HG03457 (cell line): ENCODE measurements around the gene NPHP4.

Experiments used
- ATAC-seq: cut with Tn5 transposase; IDR thresholded peaks from one replicate; pipeline ENCODE4 v1.9.1; 2021; ENCODE audit warnings: moderate number of reproducible peaks; ENCODE audit not compliant: unreplicated experiment

NPHP4 gene

DNA sequence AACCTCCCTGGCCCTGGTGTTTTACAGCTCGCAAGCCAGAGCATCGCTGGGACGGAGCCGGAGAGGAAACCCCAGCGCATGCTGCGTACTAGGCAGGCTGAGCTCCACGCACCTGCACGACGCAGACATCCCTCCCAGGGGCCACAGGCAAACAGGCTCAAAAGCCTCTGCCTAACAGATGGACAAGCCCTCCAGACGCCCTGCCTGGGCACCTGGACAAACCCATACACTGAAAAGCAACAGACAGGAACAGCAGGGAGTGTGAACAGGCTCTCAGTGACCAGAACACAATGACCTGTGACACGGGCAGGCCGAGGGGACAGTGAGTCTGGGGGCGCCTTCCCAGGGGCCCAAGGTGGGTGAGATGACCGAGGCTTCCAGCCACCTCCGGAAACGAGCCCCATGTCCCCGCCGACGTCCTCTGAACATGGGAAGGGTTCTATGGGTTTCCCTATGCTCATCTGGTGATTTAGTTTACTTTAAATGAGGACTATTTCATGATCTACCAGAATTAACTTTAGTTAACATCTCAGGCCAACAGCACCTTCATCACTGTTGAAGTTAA, 40.3 kb downstream of the NPHP4 start:
- ATAC-seq, result no peak

DNA sequence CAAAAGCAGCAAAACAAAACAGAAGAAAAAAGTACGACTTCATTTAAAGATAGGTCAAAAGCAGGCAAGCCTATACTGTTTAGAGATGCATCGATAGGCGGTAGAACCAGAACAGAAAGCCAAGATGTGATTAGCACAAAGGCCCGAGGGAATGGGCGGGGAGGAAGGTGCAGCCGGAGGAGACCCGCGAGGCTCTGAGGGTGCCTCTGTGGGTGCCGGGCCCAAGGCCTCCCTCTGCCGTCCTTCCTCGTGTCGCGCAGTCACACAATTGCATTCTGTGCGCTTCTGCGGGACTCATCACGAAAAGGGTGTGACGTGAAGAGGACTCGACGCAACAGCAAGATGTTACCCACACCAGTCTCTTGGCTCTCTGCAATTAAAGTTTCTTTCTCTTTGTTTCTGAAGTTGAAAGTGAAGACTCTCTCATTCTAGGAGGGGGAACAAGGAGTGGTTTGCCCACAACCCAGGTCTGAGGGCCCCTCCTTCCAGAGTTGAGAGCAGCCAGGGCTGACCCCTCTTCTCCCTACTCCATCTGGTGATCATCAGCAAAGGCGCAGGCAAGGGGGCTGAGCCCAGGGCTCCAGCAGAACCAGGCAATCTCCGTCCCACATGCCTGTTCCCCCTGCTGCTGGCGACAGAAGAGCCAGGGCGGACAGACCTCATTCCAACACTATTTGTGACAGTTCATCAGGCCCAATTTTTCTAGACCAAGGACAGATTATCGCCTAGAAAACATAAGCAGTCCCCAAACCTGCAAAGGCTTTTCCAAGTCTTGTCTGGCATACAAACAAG, 41.0 kb downstream of the NPHP4 start:
- no peak for ATAC-seq

DNA sequence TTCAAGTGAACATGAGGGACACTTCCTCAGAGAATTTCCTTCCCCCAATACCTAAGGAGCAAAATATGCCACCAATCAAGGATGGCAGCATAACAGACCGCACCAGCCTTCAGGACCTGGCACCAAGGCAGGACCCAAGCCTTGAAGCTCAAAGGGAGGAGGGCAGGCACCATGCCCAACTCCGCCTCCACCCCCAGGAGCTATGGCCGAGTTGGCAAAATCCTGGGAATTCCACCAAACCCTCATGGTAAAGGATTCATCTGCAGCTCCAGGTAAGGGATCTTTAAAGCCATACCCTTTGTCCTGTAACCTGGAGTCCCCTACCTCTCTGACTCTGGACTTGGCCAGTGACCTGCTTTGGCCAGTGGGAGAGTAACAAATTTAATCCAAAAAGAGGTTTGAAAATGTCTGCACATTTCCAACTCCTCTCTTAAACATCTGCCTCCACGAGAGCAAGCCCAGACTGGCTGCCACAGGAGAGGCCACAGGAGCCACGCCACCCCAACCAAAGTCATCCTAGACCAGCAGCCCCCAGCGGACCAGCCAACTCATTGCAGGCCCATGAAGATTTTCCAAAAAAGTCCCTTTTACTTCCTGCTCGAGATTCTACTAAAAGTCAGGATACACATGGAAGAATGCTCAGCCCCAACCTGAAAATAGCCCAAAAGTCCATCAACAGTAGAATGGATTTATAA, 41.9 kb downstream of the NPHP4 start:
- no peak for ATAC-seq

DNA sequence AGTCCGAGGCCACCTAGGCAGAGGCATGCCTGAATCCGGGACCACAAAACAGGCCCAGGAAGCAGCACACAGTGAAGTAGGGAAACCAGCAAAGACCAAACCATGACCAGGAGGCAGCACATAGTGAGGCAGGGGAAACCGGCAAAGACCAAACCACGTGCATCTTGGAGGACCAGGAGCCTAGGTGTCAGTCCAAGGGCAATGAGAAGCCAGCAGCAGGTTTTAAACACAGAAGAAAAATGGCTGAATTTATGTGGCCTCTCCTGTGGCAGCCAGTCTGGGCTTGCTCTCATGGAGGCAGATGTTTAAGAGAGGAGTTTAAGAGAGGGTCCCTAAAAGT, 42.5 kb downstream of the NPHP4 start:
- no peak for ATAC-seq

DNA sequence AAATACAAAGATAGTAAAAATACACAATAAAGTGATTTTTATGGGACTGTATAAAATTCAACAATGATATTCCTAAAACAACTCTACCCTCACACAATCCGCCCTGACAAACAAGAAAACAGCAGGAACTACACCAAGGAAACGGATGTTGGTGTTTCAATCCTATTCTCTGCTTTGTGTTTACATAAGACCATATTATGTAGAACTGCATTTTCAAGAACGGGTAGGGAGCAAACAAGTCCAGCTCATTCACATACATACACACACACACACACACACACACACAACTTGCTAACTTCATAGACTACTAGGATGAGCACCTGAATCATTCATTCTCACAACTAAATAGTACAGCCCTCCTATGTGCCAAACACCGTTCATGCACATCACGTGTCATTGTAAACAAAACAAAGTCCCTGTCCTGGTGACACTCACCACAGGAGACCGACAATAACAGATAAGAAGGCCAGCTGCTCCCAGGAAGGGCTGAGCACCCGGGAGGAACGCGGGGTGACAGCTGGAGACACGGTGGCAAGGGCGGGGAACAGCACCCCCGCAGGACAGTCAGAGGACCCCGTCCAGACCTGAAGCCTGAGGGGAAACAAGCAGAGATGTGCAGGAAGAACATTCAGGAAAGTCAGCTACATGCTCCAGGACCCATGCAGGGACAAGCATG, 43.0 kb downstream of the NPHP4 start:
- ATAC-seq, result no peak

DNA sequence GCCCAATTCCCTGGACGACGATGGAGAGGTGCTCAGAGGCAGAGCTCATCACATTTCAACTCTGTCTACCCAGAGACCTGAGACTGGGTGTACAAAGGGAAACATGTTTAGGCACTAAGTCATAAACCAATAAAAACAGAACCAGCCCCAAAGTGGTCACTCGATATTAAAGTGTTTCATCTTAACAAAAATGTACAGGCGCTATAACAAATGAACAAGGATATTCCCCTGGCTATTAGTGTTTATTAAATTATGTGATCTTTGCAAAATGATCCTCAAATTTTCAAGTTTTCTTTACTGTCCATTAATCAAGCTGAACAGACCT, 43.6 kb downstream of the NPHP4 start:
- ATAC-seq, result no peak

DNA sequence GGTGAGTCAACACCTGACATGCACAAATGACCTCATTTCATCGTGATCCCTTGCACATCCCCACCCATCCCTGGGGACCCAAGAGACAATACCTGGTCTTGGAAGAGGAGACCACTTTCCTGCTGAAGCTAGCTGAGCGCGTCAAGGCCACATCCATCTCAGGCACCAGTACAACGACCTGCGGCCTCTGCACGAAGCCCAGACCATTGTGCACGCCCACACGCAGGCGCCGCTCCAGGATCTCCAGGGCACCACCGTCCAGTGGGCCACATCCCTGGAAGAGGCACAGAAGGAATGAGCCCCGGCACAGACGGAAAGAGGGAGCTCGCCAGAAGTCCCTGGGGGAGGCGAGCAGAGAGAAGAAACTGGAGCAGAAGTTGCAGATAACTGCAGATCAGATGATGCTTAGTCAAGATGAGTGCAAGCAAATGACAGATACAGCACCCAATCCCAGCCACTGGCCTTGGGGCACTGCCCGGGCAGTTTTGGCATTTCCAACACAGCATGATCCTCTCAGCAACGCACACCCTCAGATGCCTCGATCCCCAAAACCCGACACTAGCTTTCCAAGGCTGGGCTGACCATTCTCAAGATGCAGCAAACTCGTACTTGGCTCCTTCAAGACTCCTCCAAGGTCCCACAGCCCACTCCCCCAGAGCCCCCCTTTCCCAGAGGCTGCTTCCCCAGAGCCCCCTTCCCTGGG, 44.1 kb downstream of the NPHP4 start:
- ATAC-seq, result no peak

DNA sequence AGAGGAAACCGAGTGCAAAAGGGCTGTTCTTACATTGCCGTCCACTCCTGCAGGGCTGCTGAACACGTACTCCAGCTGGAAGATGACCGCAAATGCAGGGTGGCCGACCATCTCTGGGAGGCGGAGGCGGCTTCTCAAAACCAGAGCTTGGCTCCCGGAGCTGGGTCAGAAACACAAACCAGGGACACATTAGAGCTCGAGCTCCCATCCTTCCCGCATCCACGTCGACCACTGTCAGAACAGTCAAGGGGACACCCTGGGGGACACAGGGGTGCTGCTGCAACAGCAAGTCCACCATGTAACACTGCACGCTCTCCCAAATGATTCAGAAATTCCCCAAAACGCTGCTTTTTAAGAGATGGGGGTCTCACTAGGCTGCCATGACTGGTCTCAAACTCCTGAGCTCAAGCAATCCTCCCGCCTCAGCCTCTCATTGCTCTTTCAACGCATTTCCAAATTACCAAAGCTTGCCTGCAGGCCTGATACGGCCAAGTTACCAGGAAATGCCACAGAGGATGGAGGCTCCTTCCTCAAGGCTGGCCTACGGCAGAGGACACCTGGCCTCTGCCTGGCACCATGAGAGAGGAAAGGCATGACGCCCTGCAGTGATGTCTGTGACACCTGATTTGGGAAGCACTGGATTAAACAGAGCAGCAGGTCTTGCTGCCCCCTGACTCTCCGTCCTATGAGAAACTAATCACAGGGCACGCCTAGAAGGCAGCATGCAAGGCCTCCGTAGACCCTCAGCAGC, 45.0 kb downstream of the NPHP4 start:
- no peak for ATAC-seq

DNA sequence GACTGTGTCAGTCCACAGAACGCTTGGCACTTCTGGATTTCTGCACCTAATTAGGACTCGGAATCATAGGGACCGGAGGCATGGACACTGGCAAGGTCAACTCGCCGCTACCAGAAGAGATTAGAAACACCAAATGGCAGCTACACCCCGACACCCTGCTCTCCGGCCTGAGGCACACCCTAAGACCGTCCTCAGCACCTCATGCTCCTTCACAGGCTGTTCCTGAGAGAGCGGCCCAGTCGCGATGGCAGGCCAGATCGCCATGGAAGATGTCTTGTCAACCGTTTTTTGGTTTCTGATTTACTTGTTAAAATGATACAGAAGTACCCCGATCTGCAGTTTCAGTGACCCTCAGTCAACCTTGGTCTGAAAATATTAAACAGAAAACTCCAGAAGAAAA, 46.8 kb downstream of the NPHP4 start:
- ATAC-seq, result no peak

DNA sequence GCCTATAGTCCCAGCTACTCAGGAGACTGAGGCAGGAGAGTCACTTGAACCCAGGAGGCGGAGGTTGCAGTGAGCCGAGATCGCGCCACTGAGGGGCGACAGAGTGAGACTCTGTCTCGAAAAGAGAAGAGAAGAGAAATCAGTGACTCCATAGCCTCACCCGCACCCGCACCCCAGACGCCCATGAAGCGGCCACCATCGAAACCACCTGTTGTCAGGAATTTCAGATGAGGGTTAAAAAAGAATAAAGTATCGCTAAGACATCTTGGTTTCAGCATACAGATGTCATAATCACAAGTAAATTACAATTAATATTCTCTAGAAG, 47.4 kb downstream of the NPHP4 start:
- no peak for ATAC-seq

DNA sequence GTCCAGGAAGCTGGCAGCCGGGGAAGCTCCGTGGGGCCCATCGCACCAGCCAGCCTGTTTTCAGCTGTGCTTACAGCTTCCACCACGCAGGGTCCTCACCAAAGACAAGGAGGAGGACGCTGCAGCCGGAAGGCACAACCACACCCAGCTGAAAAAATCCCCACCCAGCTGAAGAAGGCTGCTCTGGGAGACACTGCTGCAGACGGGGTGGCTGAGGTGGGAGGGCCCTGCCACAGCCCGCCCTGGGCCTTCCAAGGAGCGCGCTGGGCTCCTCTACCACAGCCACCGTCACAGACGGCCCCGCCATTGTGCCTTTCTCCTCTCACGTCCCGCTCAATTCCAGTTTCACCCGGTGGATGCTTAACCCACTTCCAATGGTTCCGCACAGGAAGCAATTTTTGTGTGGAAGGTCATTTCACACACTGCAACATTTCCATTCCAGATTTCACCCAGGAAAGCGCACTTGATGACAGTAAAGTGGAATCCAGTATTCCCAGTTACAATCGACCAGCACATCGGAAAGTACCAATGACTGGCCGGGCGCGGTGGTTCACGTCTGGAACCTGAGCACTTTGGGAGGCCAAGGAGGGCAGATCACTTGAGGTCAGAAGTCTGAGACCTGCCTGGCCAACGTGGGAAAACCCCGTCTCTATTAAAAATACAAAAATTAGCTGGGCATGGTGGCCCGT, 47.9 kb downstream of the NPHP4 start:
- no peak for ATAC-seq

DNA sequence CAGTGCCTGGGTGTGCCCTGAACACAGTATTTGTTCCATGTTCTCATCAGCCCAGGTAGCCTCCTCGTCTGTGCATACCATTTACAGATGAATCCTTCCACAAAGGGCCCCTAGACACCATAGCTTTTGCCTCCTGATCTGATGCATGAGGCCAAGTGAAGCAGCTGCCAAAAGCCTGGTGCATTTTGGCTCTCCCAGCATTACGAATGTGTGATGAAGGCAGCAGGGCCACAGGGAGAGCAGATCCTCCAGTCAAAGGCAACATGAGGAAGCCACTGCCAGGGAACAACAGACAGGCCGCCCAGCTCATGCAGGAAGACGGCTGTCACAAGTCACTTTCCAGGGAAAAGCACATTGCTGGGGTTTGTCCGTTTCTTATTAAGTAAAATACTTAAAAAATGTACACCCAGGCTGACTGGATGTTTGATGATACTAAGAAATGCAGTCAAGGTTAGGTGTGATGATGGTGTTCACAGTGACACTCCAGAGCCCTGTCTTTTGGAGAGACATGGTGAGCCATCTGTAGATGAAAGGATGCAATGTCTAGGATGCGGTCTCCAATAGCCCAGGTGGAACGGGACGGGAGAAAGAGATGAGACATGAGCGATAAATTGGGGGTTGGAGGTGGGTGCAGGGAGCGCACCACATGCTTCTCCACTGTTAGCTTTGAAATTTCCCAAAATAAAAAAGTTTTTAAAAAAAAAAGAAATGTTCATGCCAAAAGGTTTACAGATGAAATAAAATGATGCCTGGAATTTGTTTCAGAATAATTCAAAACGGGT, 48.7 kb downstream of the NPHP4 start:
- no peak for ATAC-seq

DNA sequence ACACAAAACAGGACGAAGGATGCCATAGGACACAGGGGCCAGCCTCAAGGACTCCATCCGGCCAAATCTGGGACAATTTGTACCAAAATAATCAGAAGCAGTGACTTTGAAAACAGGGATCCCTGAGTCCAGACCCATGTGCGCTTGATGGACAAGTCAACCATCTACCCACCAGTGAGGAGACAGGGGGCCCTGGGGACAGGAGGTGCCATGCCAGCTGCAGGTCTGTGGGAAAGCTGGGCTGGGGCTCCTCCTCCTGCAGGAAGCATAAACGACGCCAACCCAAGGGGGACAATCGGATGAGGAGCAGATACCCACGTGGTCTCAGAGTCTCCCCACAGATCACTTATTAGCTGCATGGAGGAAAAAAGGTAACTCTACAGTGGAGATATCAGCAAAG, 50.6 kb downstream of the NPHP4 start:
- ATAC-seq, result no peak

DNA sequence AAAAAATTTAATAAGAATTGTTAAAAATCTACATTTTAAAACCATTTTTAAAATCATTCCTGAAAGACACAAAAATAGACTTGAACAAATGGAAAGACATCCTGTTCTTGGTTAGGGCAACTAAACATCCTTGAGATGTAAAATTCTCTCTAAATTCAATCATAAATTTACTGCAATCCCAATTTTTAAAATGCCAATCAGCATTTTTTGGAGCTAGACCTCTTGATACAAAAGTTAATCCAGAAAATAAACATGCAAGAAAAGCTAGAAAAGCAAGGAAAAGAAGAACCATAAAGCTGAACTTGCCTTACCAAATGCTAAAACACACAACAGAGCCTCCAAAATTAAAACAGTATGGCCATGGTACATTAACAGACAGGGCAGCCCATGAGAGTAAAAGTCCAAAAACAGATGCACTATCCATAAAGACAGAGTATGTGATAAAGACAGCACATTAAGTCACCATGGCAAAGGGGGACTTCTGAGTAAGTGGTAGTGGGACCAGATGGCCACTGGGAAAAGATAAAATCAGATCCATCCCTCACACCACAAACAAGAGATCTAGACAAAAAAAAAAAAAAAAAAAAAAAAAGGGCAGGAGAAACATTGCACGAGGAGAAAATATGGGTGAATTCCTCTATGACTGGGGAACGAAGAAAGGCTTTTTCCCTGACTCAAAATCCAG, 51.4 kb downstream of the NPHP4 start:
- ATAC-seq, result no peak

DNA sequence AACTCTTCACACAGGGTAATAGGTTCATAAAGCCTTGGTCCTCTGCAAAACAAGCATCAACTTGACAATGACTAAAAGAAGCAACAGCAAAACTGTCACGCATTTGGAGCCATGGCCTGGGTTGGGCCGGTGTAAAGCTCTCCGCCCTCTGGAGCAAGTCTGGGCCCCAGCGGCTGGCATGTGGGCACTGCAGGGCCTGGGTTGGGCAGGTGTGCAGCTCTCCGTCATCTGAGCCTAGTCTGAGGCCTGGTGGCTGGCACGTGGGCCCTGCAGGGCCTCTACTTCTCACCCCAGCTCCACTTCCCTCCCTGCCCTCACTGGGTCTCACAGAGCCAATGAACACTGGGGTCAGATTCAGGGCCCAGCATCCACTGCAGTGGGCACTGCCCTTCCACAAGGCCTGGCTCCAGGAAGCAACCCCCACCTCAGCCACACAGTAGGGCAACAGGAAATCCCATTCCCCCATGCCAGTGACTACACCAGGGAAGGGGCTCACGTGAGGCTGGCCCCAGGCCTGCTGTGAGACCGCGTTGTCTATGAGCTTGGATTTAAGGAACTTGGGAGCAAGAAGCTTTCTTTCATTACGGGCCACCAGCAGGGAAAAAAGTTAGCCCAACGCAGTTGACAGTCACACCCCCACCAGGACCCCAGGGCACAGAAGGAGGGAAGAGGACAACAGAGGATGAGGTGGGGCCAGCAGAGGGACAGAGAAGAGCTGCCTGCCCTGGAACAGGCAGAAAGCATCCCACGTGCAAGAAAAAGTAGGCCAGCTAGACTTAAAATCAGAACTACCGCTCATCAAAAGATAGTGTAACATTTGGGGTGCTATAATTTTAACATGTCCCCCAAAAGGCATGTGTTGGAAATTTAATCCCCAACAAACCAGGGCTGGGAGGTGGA, 52.7 kb downstream of the NPHP4 start:
- ATAC-seq, result no peak

DNA sequence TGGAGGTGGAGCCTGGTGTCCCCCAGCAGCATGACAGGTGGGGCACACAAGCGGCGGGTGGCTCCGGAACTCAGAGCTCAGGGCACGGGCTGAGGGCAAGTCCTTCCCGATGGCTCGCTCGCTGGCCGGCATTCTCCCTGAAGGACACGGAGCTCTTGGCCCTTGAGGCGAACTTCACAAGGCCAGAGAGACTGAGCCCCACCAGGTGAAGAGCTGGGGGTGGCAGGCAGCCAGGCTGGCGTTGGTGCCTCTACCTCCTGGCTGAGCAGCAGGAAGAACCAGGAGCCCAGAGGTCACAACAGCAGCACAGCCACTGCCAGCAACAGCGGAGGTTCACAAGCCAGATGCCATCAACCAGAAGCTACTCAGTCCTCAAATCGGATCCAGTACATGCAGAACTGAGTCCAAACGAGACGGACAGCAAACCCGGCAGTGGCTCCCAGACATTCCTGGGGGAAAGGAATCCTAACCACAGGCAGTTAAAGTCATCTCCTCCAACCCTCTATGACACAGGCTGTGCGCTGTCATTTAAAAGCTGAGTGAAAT, 54.1 kb downstream of the NPHP4 start:
- ATAC-seq, result no peak

DNA sequence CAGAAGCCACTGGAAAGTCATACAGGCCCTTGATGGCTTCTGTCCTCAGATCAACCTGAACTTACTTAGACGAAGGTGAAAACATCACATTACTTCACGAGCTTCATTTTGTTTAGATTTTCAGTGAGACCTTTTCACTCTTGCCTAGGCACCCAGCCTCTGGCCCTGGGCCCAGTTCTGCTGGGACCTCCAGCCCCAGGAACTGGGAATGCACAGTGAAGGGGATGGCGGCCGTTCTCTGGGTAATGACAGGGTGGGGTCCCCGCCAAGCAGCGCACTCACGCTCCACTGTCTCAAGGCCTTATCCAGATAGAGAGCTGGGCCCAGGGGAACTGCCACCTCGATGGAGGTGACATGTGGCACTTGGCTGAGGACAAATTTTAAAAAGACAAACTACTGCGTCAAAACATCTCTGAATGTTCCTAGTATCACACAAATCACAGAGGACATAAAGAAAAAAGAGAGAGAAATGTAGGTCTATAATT, 54.8 kb downstream of the NPHP4 start:
- no peak for ATAC-seq
